NCI-H69 (cell line): ENCODE results near the gene TAOK3.
"Not testable (repeated sequence)": the region's sequence is repeated elsewhere in the genome, so short reads cannot be mapped to it uniquely, and the experiment has no call there.

Source experiments
- DNase-seq: peaks from one replicate; lab custom pipeline; 2025; lab: John Stamatoyannopoulos, UW

Gene TAOK3

GRCh38 chr12:118372541-118373495 lies at the start of gene TAOK3:
TSS of gene TAOK3 (minus strand) at chr12:118372907. CDS start at chr12:118255567, 117,340 bp downstream.
- DNase-seq, result peak; percentile 99

GRCh38 chr12:118420673-118421072 lies 48.0 kb upstream of the TAOK3 start:
- DNase-seq, result no peak

- no peak for DNase-seq
Measured at GRCh38 chr12:118418385-118419057, 45.8 kb upstream of the TAOK3 start.

GRCh38 chr12:118417942-118418341 lies 45.2 kb upstream of the TAOK3 start:
- DNase-seq, result no peak

GRCh38 chr12:118409834-118410233 lies 37.1 kb upstream of the TAOK3 start:
- no peak for DNase-seq

GRCh38 chr12:118408241-118408640 lies 35.5 kb upstream of the TAOK3 start:
- not testable (repeated sequence) for DNase-seq

- DNase-seq, result peak; percentile 72
Measured at GRCh38 chr12:118404876-118405521, 32.3 kb upstream of the TAOK3 start.

GRCh38 chr12:118402251-118402650 lies 29.5 kb upstream of the TAOK3 start:
- DNase-seq, result no peak

- DNase-seq, result no peak
Measured at GRCh38 chr12:118398940-118399339, 26.2 kb upstream of the TAOK3 start.

GRCh38 chr12:118398524-118398923 lies 25.8 kb upstream of the TAOK3 start:
- DNase-seq, result no peak

- DNase-seq, result no peak
Measured at GRCh38 chr12:118397708-118398440, 25.2 kb upstream of the TAOK3 start.

GRCh38 chr12:118391836-118392235 lies 19.1 kb upstream of the TAOK3 start:
- no peak for DNase-seq

GRCh38 chr12:118391424-118391823 lies 18.7 kb upstream of the TAOK3 start:
- no peak for DNase-seq

- DNase-seq, result peak; percentile 54
Measured at GRCh38 chr12:118377884-118378470, 5.3 kb upstream of the TAOK3 start.

- DNase-seq, result peak; percentile 58
Measured at GRCh38 chr12:118377021-118377883, 4.5 kb upstream of the TAOK3 start.

GRCh38 chr12:118376089-118377020 lies 3.6 kb upstream of the TAOK3 start, which contains the start of gene SUDS3:
TSS of gene SUDS3 (plus strand) at chr12:118376555. CDS start at chr12:118376692, 137 bp downstream.
- DNase-seq, result peak; percentile 92

- no peak for DNase-seq
Measured at GRCh38 chr12:118375348-118375747, 2.6 kb upstream of the TAOK3 start.

- DNase-seq, result no peak
Measured at GRCh38 chr12:118374909-118375308, 2.2 kb upstream of the TAOK3 start.

- no peak for DNase-seq
Measured at GRCh38 chr12:118374126-118374725, 1.5 kb upstream of the TAOK3 start.
